H1 (cell line): ENCODE measurements around the gene NFKB1.

Source experiments
- TF ChIP-seq, protein P1 (sequence below), 3 experiments: IDR thresholded peaks; 1 replicate in 2 of 3; 2 replicates in 1 of 3; pipeline versions ENCODE4 v1.5.1 to v1.6.1; 2011; ENCODE audit warnings: low read length in 3 of 3, mild to moderate bottlenecking in 3 of 3, inconsistent platforms in 2 of 3, low read depth in 1 of 3, moderate library complexity in 1 of 3; ENCODE audit not compliant: insufficient read depth in 1 of 3; ENCODE audit errors: control extremely low read depth in 1 of 3
- TF ChIP-seq, protein P2 (sequence below): IDR thresholded peaks from 2 replicates; pipeline ENCODE4 v1.6.1; 2012; ENCODE audit warnings: inconsistent platforms

DNA sequence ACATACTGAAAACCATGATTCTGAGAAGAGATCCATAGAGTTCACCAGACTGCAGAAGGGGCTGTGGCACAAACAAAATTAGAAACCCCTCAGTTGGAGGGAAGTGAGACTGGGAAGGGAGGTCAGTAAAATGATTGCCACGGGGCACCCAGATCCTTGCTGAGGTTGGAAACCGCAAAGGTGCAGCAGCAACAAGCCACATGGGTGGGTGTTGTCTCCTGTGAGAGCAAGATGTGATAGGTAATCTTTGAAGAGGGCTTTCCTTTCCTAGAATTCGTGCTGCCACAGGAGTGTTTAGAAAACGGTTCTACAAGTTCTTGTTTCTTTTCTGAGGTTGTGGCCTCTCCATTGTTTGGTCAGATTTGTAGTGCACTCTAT, 85.5 kb downstream of the NFKB1 start:
- TF ChIP-seq, protein P1, sequence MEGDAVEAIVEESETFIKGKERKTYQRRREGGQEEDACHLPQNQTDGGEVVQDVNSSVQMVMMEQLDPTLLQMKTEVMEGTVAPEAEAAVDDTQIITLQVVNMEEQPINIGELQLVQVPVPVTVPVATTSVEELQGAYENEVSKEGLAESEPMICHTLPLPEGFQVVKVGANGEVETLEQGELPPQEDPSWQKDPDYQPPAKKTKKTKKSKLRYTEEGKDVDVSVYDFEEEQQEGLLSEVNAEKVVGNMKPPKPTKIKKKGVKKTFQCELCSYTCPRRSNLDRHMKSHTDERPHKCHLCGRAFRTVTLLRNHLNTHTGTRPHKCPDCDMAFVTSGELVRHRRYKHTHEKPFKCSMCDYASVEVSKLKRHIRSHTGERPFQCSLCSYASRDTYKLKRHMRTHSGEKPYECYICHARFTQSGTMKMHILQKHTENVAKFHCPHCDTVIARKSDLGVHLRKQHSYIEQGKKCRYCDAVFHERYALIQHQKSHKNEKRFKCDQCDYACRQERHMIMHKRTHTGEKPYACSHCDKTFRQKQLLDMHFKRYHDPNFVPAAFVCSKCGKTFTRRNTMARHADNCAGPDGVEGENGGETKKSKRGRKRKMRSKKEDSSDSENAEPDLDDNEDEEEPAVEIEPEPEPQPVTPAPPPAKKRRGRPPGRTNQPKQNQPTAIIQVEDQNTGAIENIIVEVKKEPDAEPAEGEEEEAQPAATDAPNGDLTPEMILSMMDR (IDR thresholded peaks at IDR 0.05; ENCODE audit: control extremely low read depth in 1 of 3, insufficient read depth in 1 of 3, low read depth in 1 of 3, low read length in 3 of 3), result no peak
- TF ChIP-seq, protein P2, sequence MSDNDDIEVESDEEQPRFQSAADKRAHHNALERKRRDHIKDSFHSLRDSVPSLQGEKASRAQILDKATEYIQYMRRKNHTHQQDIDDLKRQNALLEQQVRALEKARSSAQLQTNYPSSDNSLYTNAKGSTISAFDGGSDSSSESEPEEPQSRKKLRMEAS, result no peak
